GM12875 (cell line): ENCODE measurements around the gene NPR2.

Source experiments
- H3K4me3 ChIP-seq: one replicate; pipeline ENCODE4 v1.5.1; 2011; ENCODE audit warnings: low read depth, low read length, control low read depth
- CTCF ChIP-seq: IDR thresholded peaks from 2 replicates; pipeline ENCODE4 v1.5.1; 2011; ENCODE audit warnings: low read depth, mild to moderate bottlenecking, control low read depth, inconsistent platforms, low read length, moderate library complexity, borderline replicate concordance; ENCODE audit not compliant: insufficient read depth

The NPR2 gene

GRCh38 chr9:35854091-35854762, 62.8 kb downstream of the NPR2 start:
- no peak for TF ChIP-seq CTCF
- H3K4me3 ChIP-seq: no peak overlapping the region

- no peak for TF ChIP-seq CTCF
These were observed 64.8 kb downstream of the NPR2 start for GRCh38 chr9:35856206-35856605.

GRCh38 chr9:35856882-35857281, 65.5 kb downstream of the NPR2 start:
- TF ChIP-seq CTCF: no peak
- no peak overlapping the region for H3K4me3 ChIP-seq

More at GRCh38 chr9:35856206-35856605, 64.8 kb downstream of the NPR2 start:
- no peak overlapping the region for H3K4me3 ChIP-seq

GRCh38 chr9:35858458-35858857, 67.1 kb downstream of the NPR2 start:
- no peak overlapping the region for H3K4me3 ChIP-seq
- no peak for TF ChIP-seq CTCF
